ENCODE data around the gene SS18L1. TPM values are rescaled to one million over a fixed set of nuclear protein-coding genes. Genes with fewer than 3 reads are reported as not detected.

The SS18L1 gene
- total RNA-seq, 4 donors from 2014 or later = 0.51 to 21.7 (median 12.8) TPM

DNA sequence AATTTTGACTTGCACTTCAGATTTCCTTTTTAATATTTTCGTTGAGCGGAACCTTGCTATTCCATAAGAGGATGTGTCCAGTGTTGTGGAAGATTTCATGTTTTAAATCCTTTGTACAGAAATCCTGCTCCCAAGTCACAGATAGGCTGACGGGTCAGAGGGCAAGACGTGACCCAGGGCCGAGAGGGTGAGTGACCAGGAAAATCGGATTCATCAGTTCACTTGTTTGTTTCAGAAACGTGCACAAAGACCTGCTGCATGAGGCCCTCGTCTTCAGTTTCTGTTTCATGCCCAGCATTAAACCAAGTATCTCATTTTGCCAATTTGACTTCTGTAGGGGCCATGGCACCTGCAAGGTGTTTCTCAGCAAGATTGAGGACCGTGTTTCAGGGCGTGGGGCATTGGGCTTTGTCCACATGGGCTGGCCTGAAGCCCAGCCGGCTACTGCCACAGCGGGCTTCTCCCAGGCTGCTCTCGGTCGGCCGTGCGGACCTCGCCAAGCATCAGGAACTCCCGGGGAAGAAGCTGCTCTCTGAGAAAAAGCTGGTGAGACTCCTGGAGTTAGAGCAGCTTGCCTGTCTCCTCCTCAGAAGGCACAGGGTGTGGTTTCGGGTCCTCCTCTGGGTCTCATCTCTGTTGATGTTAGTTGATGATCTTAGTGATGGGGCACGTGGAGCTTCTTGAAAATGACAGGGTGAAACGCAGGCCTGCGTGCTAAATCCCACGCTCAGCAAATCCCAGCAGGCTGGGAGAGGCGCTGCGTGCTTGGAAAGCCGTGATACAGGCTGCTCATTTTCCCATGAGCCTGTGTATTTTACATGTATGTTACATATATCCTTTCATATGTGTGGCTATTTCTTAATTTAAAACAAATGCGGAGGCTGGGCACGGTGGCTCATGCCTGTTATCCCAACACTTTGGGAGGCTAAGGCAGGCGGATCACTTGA, 49.8 kb downstream of the SS18L1 start:
- intact Hi-C loops (cut with DNase I; ENCODE audit: low total_unique reads) = no loop called here
- Histone ChIP-seq H3K9me3 (no peaks in the 10 kb centered on the region), H3K27ac (no peak overlapping the region), H3K4me1 (no peaks in the 10 kb centered on the region), H3K36me3 (no peaks in the 10 kb centered on the region), H3K4me3 (no peak overlapping the region), H3K27me3 (no peaks in the 10 kb centered on the region)
- DNase-seq = no peak
- TF ChIP-seq POLR2A (IDR thresholded peaks at IDR 0.05) = no peak
- TF ChIP-seq, protein P1, sequence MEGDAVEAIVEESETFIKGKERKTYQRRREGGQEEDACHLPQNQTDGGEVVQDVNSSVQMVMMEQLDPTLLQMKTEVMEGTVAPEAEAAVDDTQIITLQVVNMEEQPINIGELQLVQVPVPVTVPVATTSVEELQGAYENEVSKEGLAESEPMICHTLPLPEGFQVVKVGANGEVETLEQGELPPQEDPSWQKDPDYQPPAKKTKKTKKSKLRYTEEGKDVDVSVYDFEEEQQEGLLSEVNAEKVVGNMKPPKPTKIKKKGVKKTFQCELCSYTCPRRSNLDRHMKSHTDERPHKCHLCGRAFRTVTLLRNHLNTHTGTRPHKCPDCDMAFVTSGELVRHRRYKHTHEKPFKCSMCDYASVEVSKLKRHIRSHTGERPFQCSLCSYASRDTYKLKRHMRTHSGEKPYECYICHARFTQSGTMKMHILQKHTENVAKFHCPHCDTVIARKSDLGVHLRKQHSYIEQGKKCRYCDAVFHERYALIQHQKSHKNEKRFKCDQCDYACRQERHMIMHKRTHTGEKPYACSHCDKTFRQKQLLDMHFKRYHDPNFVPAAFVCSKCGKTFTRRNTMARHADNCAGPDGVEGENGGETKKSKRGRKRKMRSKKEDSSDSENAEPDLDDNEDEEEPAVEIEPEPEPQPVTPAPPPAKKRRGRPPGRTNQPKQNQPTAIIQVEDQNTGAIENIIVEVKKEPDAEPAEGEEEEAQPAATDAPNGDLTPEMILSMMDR (IDR thresholded peaks at IDR 0.05) = no peak

DNA sequence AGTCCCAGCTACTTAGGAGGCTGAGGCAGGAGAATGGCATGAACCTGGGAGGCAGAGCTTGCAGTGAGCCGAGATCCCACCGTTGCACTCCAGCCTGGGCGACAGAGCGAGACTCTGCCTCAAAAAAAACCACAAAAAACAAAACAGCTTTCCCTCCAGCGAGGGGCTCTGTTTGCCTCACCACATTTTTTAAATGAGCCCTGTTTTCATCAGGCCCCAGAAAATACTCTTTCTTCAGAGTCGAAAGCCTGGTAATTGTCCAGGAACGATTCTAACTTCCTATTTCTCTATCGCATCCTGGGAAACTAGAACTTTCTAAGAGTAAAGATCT, 51.5 kb downstream of the SS18L1 start:
- no peaks in the 10 kb centered on the region for H3K27me3 ChIP-seq
- no peaks in the 10 kb centered on the region for H3K4me1 ChIP-seq
- DNase-seq = no peak
- H3K9me3 ChIP-seq = no peaks in the 10 kb centered on the region
- TF ChIP-seq POLR2A (IDR thresholded peaks at IDR 0.05) = no peak
- TF ChIP-seq, protein P1 (IDR thresholded peaks at IDR 0.05) = no peak
- no peaks in the 10 kb centered on the region for H3K36me3 ChIP-seq
- intact Hi-C loops (cut with DNase I; ENCODE audit: low total_unique reads) = no loop called here
- H3K4me3 ChIP-seq = no peak overlapping the region
- H3K27ac ChIP-seq = no peak overlapping the region

DNA sequence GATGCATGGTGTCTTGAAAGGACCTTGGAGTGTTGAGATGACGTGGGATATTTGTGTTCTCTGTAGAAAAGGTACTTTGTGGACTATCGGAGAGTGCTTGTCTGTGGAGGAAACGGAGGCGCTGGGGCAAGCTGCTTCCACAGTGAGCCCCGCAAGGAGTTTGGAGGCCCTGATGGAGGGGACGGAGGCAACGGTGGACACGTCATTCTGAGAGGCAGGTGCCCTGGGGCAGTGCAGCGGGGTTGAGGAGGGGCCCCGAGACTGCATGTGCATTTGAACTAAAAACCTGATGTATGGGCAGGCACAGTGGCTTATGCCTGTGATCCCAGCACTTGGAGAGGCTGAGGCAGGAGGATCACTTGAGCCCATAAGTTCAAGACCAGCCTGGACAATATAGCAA, 52.2 kb downstream of the SS18L1 start:
- DNase-seq = no peak
- no peaks in the 10 kb centered on the region for H3K36me3 ChIP-seq
- no peaks in the 10 kb centered on the region for H3K27me3 ChIP-seq
- H3K9me3 ChIP-seq = no peaks in the 10 kb centered on the region
- no peak overlapping the region for H3K27ac ChIP-seq
- H3K4me1 ChIP-seq = no peaks in the 10 kb centered on the region
- H3K4me3 ChIP-seq = no peak overlapping the region
- TF ChIP-seq POLR2A (IDR thresholded peaks at IDR 0.05) = no peak
- TF ChIP-seq, protein P1 (IDR thresholded peaks at IDR 0.05) = no peak
- intact Hi-C loops (cut with DNase I; ENCODE audit: low total_unique reads) = no loop called here

DNA sequence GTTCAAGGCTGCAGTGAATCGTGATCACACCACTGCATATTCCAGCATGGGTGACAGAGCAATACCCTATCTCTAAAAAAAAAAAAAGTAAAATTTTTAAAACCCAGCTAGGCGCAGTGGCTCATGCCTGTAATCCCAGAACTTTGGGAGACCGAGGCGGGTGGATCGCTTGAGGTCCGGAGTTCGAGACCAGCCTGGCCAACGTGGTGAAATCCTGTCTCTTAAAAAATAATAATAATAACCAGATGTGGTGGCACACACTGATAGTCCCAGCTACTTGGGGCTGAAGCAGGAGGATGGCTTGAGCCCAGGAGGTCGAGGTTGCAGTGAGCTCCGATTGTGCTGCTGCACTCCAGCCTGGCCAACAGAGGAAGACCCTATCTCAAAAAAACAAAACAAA, 52.7 kb downstream of the SS18L1 start:
- Histone ChIP-seq H3K4me1 (no peaks in the 10 kb centered on the region), H3K9me3 (no peaks in the 10 kb centered on the region), H3K27me3 (no peaks in the 10 kb centered on the region), H3K4me3 (no peak overlapping the region), H3K27ac (no peak overlapping the region), H3K36me3 (no peaks in the 10 kb centered on the region)
- TF ChIP-seq, protein P1 (IDR thresholded peaks at IDR 0.05) = no peak
- no peak for TF ChIP-seq POLR2A (IDR thresholded peaks at IDR 0.05)
- intact Hi-C loops (cut with DNase I; ENCODE audit: low total_unique reads) = no loop called here
- DNase-seq = no peak

DNA sequence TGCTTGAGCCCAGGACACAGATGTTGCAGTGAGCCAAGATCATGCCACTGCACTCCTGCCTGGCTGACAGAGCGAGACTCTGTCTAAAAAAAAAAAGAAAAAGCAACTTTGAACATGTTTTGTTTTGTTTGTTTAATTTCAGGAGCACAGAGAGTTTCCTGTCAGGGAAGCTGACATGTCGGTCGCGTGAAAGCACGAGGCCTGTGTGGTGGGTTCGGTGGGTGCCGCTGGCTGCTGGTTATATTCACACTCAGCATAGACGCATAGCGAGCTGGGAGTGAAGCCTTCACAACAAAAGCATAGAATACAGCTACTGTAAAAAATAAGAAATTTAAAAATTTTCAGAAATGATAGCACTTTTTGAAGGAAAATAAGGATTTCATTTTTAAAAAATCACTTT, 53.7 kb downstream of the SS18L1 start:
- Histone ChIP-seq H3K27me3 (no peaks in the 10 kb centered on the region), H3K27ac (no peak overlapping the region), H3K36me3 (no peaks in the 10 kb centered on the region), H3K9me3 (no peaks in the 10 kb centered on the region), H3K4me3 (no peak overlapping the region), H3K4me1 (no peaks in the 10 kb centered on the region)
- no peak for DNase-seq
- TF ChIP-seq POLR2A (IDR thresholded peaks at IDR 0.05) = no peak
- TF ChIP-seq, protein P1 (IDR thresholded peaks at IDR 0.05) = no peak
- intact Hi-C loops (cut with DNase I; ENCODE audit: low total_unique reads) = no loop called here

Measured in uterus (tissue), 4 donors.